ENCODE measurements around the gene APOBEC3H. TPM values are rescaled to one million over a fixed set of nuclear protein-coding genes. Genes with fewer than 3 reads are reported as not detected.

APOBEC3H gene
- total RNA-seq, 1 experiment from 2014 or later, result 1.2 TPM

- DNase-seq (ENCODE audit: unreplicated experiment), result no peak
- Mint-ChIP-seq H3K9me3 (ENCODE audit: unreplicated experiment) (no peaks in the 10 kb centered on the region), H3K36me3 (ENCODE audit: insufficient read depth, unreplicated experiment) (no peaks in the 10 kb centered on the region), H3K4me3 (ENCODE audit: unreplicated experiment) (no peak overlapping the region), H3K27ac (ENCODE audit: low read depth, unreplicated experiment) (no peak overlapping the region), H3K27me3 (ENCODE audit: insufficient read depth, unreplicated experiment) (no peaks in the 10 kb centered on the region), H3K4me1 (ENCODE audit: insufficient read depth, unreplicated experiment) (peaks cover 9% of the 10 kb centered on the region)
- TF ChIP-seq CTCF (IDR thresholded peaks at IDR 0.05; ENCODE audit: unreplicated experiment), result no peak
- POLR2A ChIA-PET, result interaction anchor here (0.7 to 1.0 kb wide), 2 partner anchors 12 to 1113 kb away, joined by 3 to 5 read pairs; partner anchors contain the start of gene APOBEC3H
- CTCF ChIA-PET, result no interaction called here
- intact Hi-C loops (cut with micrococcal nuclease), result no loop called here
- no TSS peak for BruUV-seq (replicated peaks)
These were observed 12.3 kb downstream of the APOBEC3H start for GRCh38 chr22:39109361-39109760.

DNA sequence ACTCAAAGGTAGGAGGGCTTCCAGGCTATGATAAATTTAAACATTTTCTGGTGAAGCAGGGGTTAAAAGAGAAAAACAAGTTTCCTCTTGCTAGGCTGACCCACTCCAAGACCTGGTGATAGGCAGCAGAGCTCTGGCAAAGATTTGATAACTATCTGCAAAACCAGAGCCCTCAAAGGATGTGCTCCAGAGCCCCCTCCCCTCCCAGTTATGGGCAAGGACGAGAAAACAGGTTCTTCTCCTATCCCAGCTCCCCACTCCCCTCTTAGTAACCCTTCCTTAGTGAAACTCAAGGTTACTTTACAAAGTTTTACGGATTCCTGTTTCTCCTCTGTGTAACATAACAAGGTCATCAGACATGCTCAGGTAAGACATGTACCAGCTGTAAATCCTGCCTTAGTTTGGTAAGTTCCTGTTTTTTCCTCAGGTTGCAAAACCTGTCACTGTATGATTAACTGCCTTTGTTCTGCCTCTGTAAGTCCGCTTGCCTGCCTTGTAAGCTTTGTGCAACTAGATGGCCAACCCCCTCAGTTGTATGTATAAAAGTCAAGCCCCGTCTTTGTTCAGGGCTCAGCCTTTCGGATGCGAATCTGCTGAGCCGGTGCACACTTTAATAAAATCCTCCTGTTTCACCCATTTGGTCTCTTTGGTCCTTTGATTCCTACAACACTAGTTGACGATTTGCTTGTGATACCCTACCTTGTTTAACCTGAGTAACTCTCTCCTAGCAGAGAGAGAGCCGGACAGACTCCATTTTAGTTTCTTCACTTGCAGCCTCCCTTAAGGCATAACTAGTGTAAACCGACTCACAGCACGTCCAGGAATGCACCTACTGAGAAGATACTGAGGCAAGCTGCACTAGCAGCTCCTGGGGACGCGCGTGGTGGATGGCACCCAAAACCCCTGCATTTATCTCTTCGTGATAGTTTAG, 13.9 kb downstream of the APOBEC3H start:
- intact Hi-C loops (cut with micrococcal nuclease), result no loop called here
- Mint-ChIP-seq H3K4me3 (ENCODE audit: unreplicated experiment) (no peak overlapping the region), H3K9me3 (ENCODE audit: unreplicated experiment) (no peaks in the 10 kb centered on the region), H3K36me3 (ENCODE audit: insufficient read depth, unreplicated experiment) (no peaks in the 10 kb centered on the region), H3K27ac (ENCODE audit: low read depth, unreplicated experiment) (no peak overlapping the region), H3K27me3 (ENCODE audit: insufficient read depth, unreplicated experiment) (no peaks in the 10 kb centered on the region), H3K4me1 (ENCODE audit: insufficient read depth, unreplicated experiment) (peaks cover 9% of the 10 kb centered on the region)
- POLR2A ChIA-PET, result interaction anchor here (0.7 to 1.4 kb wide), 3 partner anchors 12 to 386 kb away, joined by 3 to 4 read pairs (median 3); partner anchors contain the start of gene APOBEC3H
- CTCF ChIA-PET, result no interaction called here
- no peak for TF ChIP-seq CTCF (IDR thresholded peaks at IDR 0.05; ENCODE audit: unreplicated experiment)
- no TSS peak for BruUV-seq (replicated peaks)
- peak; percentile 69 for DNase-seq (ENCODE audit: unreplicated experiment)

DNA sequence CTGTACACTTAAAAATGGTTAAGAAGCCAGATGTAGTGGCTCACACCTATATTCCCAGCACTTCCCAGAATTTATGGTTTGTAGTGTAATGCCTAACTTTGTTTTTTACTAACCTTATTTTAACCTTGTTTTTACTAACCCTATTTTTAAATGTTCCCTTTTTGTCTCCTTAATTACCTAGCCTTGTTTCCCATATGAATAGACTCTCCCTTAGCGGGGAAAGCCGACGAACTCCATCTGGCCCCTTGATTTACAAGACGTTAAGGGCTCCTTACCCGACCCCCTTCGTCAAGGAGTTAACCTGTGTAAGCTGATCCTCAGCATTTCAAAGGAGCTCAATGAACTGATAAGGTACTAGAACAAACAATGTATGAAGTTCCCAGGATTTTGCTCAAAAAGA, 17.1 kb downstream of the APOBEC3H start:
- BruUV-seq (replicated peaks), result no TSS peak
- Mint-ChIP-seq H3K27ac (ENCODE audit: low read depth, unreplicated experiment) (no peak overlapping the region), H3K27me3 (ENCODE audit: insufficient read depth, unreplicated experiment) (no peaks in the 10 kb centered on the region), H3K36me3 (ENCODE audit: insufficient read depth, unreplicated experiment) (no peaks in the 10 kb centered on the region), H3K9me3 (ENCODE audit: unreplicated experiment) (no peaks in the 10 kb centered on the region), H3K4me1 (ENCODE audit: insufficient read depth, unreplicated experiment) (peaks cover 9% of the 10 kb centered on the region), H3K4me3 (ENCODE audit: unreplicated experiment) (no peak overlapping the region)
- DNase-seq (ENCODE audit: unreplicated experiment), result no peak
- ChIA-PET POLR2A (interaction anchor here (0.6 to 0.8 kb wide), 2 partner anchors 39 to 963 kb away, joined by 3 read pairs; no protein-coding TSS in a partner anchor), CTCF (interaction anchor here (0.7 to 1.5 kb wide), 3 partner anchors 22 to 244 kb away, joined by 3 to 6 read pairs (median 4); no protein-coding TSS in a partner anchor)
- no peak for TF ChIP-seq CTCF (IDR thresholded peaks at IDR 0.05; ENCODE audit: unreplicated experiment)
- intact Hi-C loops (cut with micrococcal nuclease), result no loop called here

- Mint-ChIP-seq H3K36me3 (ENCODE audit: insufficient read depth, unreplicated experiment) (no peaks in the 10 kb centered on the region), H3K27me3 (ENCODE audit: insufficient read depth, unreplicated experiment) (no peaks in the 10 kb centered on the region), H3K4me3 (ENCODE audit: unreplicated experiment) (no peak overlapping the region), H3K4me1 (ENCODE audit: insufficient read depth, unreplicated experiment) (peaks cover 8% of the 10 kb centered on the region), H3K9me3 (ENCODE audit: unreplicated experiment) (no peaks in the 10 kb centered on the region), H3K27ac (ENCODE audit: low read depth, unreplicated experiment) (no peak overlapping the region)
- BruUV-seq (replicated peaks), result no TSS peak
- DNase-seq (ENCODE audit: unreplicated experiment), result no peak
- ChIA-PET CTCF (interaction anchor here (1.2 kb wide), 1 partner anchor 245 kb away, joined by 4 read pairs; no protein-coding TSS in a partner anchor), POLR2A (interaction anchor here (1.0 kb wide), 1 partner anchor 37 kb away, joined by 3 read pairs; no protein-coding TSS in a partner anchor)
- intact Hi-C loops (cut with micrococcal nuclease), result no loop called here
- TF ChIP-seq CTCF (IDR thresholded peaks at IDR 0.05; ENCODE audit: unreplicated experiment), result no peak
These were observed 18.5 kb downstream of the APOBEC3H start for GRCh38 chr22:39115570-39115969.
